Tibial nerve (tissue), 4 donors: ENCODE results near the gene KMT2E. TPM values are rescaled to one million over a fixed set of nuclear protein-coding genes. Genes with fewer than 3 reads are reported as not detected.

Experiments
- DNase-seq, 2 donors: peaks; one replicate each; pipeline ENCODE4 v3.0.0-alpha.2; 2019; ENCODE audit warnings: low spot score in 2 of 2
- H3K27ac ChIP-seq, 4 donors: fragments of 200-600 bp; sonication (generic) in 3 of 4; one replicate each; pipeline ENCODE4 v1.5.1; 2017 to 2019; ENCODE audit warnings: mild to moderate bottlenecking in 1 of 4
- H3K27me3 ChIP-seq, 2 donors: fragments of 200-600 bp; sonication (generic) in 1 of 2; one replicate each; pipeline versions ENCODE4 v1.5.1 to v1.6.0; 2017 to 2019
- H3K36me3 ChIP-seq, 3 donors: fragments of 200-600 bp; sonication (generic); one replicate each; pipeline ENCODE4 v1.5.1; 2018 to 2019
- H3K4me1 ChIP-seq, 4 donors: fragments of 200-600 bp; sonication (generic) in 3 of 4; one replicate each; pipeline ENCODE4 v1.5.1; 2017 to 2019
- H3K4me3 ChIP-seq, 4 donors: fragments of 200-600 bp; sonication (generic) in 3 of 4; one replicate each; pipeline ENCODE4 v1.5.1; 2017 to 2019; ENCODE audit warnings: mild to moderate bottlenecking in 1 of 4, moderate library complexity in 1 of 4
- H3K9me3 ChIP-seq, 4 donors: fragments of 200-600 bp; sonication (generic) in 3 of 4; one replicate each; pipeline ENCODE4 v1.5.1; 2017 to 2019
- CTCF ChIP-seq, 5 experiments: fragments of 200-600 bp in 3 of 5; fragments of 450-650 bp in 2 of 5; sonication (generic) in 3 of 5; IDR thresholded peaks; one replicate each; pipeline ENCODE4 v1.5.1; 2016 to 2019; ENCODE audit warnings: antibody characterized with exemption in 5 of 5, mild to moderate bottlenecking in 3 of 5, moderate library complexity in 2 of 5
- EP300 ChIP-seq, 2 donors: sonication (generic); formaldehyde crosslinking; IDR thresholded peaks; one replicate each; pipeline ENCODE4 v1.6.1; 2017; ENCODE audit warnings: antibody characterized with exemption in 2 of 2, mild to moderate bottlenecking in 1 of 2
- POLR2A ChIP-seq, 2 donors: fragments of 450-650 bp; IDR thresholded peaks; one replicate each; pipeline ENCODE4 v1.6.1; 2017; ENCODE audit warnings: antibody characterized with exemption in 2 of 2, mild to moderate bottlenecking in 2 of 2, moderate library complexity in 2 of 2
- WGBS, 2 donors: methylation state at CpG; one replicate each; pipeline ENCODE4 v1.1.5; 2018; 5-methylcytosine and 5-hydroxymethylcytosine counted together
- total RNA-seq, 4 donors: library from RNA; depleted of rRNA; stranded (reverse); fragments of >200 nt; gene quantifications; one replicate each; pipeline ENCODE4 v1.1.0, GENCODE V29; 2016

The KMT2E gene
- total RNA-seq, 4 donors from 2014 or later, result 91.4 to 141 (median 132) TPM

GRCh38 chr7:104976966-104977636 is 36.9 kb upstream of the KMT2E start:
- Histone ChIP-seq H3K27ac (peak overlapping the region; percentile 30 to 98 (median 82)), H3K4me1 (peaks cover 0 to 83% (median 44%) of the 10 kb centered on the region in 4 donors), H3K36me3 (no peaks in the 10 kb centered on the region), H3K9me3 (no peaks in the 10 kb centered on the region), H3K27me3 (no peaks in the 10 kb centered on the region), H3K4me3 (no peak overlapping the region)
- TF ChIP-seq EP300 (IDR thresholded peaks at IDR 0.05) (peak in 1 of 2 donors; percentile 59), POLR2A (IDR thresholded peaks at IDR 0.05) (no peak)
- WGBS, 2 donors, result 47 to 60% methylated on average over 3 of the region's 3 CpGs
- DNase-seq, result no peak

GRCh38 chr7:104978460-104978859 is 35.5 kb upstream of the KMT2E start:
- TF ChIP-seq EP300 (IDR thresholded peaks at IDR 0.05) (peak; percentile 54 to 70), POLR2A (IDR thresholded peaks at IDR 0.05) (no peak)
- H3K36me3 ChIP-seq, result no peaks in the 10 kb centered on the region
- H3K27ac ChIP-seq, result peak overlapping the region; percentile 30 to 98 (median 82)
- H3K27me3 ChIP-seq, result no peaks in the 10 kb centered on the region
- no peak overlapping the region for H3K4me3 ChIP-seq
- 3 to 9% methylated on average over 1 of the region's 1 CpG for WGBS, 2 donors
- DNase-seq, result no peak
- no peaks in the 10 kb centered on the region for H3K9me3 ChIP-seq
- H3K4me1 ChIP-seq, result peaks cover 0 to 83% (median 48%) of the 10 kb centered on the region in 4 donors

GRCh38 chr7:104979167-104979841 is 34.7 kb upstream of the KMT2E start:
- Histone ChIP-seq H3K27ac (peak overlapping the region; percentile 30 to 98 (median 82)), H3K36me3 (no peaks in the 10 kb centered on the region), H3K4me3 (no peak overlapping the region), H3K4me1 (peaks cover 0 to 75% (median 43%) of the 10 kb centered on the region in 4 donors), H3K27me3 (no peaks in the 10 kb centered on the region), H3K9me3 (no peaks in the 10 kb centered on the region)
- no peak for TF ChIP-seq CTCF (IDR thresholded peaks at IDR 0.05)
- 31 to 44% methylated on average over 4 of the region's 4 CpGs for WGBS, 2 donors
- no peak for DNase-seq

- Histone ChIP-seq H3K9me3 (no peaks in the 10 kb centered on the region), H3K4me1 (peaks cover 0 to 71% (median 52%) of the 10 kb centered on the region in 4 donors), H3K4me3 (no peak overlapping the region), H3K36me3 (no peaks in the 10 kb centered on the region), H3K27ac (peak overlapping the region; percentile 13 to 98 (median 82)), H3K27me3 (no peaks in the 10 kb centered on the region)
- DNase-seq, result no peak
- WGBS, 2 donors, result 67 to 75% methylated on average over 5 of the region's 5 CpGs
- no peak for TF ChIP-seq EP300 (IDR thresholded peaks at IDR 0.05)
- TF ChIP-seq CTCF (IDR thresholded peaks at IDR 0.05), result no peak
- TF ChIP-seq POLR2A (IDR thresholded peaks at IDR 0.05), result no peak
These were observed 33.6 kb upstream of the KMT2E start for GRCh38 chr7:104980440-104980839.

GRCh38 chr7:104980841-104981671 is 32.9 kb upstream of the KMT2E start:
- Histone ChIP-seq H3K4me1 (peaks cover 0 to 70% (median 57%) of the 10 kb centered on the region in 4 donors), H3K27ac (peak overlapping the region in 3 of 4 donors; percentile 13 to 99 (median 98)), H3K36me3 (no peaks in the 10 kb centered on the region), H3K27me3 (no peaks in the 10 kb centered on the region), H3K4me3 (no peak overlapping the region), H3K9me3 (no peaks in the 10 kb centered on the region)
- WGBS, 2 donors, result 41 to 43% methylated on average over 4 of the region's 4 CpGs
- TF ChIP-seq EP300 (IDR thresholded peaks at IDR 0.05) (no peak), POLR2A (IDR thresholded peaks at IDR 0.05) (no peak), CTCF (IDR thresholded peaks at IDR 0.05) (peak; percentile 62 to 82 (median 74))
- no peak for DNase-seq
